ENCODE measurements around the gene HEMGN.
A peak's percentile ranks its signal among the peaks of the same experiment; 100 is the strongest.
"Not testable (repeated sequence)": the region's sequence is repeated elsewhere in the genome, so short reads cannot be mapped to it uniquely, and the experiment has no call there.

Gene HEMGN

DNA sequence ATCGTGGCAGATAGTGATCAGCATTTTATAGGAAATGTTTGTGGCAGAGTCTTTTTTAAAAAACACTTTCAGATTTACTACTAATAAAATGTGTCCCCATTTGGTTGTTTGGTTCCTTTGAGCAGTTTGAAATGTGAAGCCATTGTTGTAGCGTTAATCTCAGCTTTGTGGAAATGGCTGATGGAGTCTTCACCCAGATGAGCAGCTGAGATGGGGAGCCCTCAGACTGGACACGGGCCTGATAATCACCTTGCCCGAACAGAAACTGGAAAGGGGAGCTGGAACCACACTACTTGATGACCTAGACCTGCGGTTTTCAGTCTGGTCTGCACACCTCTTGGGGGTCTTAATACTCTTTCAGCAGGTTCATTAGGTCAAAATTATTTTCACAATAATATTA lies 24.6 kb upstream of the HEMGN start:
- no peak for DNase-seq

DNA sequence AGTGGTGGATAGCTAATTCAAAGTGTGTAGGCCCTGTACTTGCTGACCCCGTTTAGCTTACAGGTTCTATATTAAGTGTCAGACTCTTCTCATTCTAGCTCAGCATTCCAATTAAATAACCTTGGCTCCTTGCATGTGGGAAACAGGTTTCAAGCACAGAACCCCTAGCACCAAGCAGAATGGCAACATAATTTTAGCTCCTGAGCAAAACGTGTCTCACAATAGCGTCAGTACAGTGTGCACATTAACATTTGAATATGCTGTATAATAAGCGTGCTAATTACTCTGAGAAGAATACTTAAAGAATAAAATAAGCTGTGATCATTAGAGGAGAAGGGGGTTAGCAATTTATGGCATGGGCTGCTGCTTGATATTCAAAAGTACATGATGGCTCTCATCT lies 24.2 kb upstream of the HEMGN start:
- DNase-seq = no peak

DNA sequence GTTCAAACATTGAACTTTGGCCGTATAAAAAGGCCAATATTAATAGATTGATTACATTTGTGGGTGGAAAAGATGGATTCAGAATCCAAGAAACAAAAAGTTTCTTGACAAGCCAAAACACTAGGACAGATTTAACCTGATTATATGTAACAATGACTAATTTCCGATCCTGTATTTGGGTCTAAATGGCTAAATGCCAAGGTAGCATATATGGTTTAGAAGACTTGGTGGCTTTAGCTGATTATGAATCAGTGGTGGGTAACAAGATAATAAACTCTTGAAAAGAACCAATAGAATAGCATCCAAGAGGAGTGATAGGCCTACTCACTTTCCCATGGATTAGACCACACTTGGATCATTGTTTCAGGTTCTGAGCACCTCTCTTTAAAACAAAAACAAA lies 23.4 kb upstream of the HEMGN start:
- no peak for DNase-seq

DNA sequence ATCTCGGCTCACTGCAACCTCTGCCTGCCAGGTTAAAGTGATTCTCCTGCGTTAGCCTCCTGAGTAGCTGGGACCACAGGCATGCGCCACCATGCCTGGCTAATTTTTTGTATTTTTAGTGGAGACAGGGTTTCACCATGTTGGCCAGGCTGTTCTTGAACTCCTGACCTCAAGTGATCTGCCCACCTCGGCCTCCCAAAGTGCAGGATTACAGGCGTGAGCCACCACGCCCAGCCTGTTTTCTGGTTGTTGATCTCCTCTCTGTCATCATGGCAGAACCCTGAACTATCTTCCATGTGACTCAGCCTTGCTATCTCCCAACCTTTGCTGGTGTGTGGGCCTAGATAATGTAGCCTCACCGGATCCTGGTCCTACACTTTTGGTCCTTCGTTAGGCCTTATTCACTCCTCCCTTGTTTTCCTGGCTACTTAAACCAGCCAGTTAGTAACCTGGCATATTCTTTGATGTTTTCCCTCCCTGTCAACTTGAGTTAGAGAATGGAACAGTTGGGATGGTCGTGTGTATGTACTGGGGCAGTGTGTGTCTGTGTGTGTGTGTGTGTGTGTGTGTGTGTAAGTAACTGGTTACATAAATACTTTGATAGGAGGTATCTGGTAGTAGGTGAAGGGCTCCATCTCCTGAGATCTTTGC lies 22.8 kb upstream of the HEMGN start:
- DNase-seq = not testable (repeated sequence)

DNA sequence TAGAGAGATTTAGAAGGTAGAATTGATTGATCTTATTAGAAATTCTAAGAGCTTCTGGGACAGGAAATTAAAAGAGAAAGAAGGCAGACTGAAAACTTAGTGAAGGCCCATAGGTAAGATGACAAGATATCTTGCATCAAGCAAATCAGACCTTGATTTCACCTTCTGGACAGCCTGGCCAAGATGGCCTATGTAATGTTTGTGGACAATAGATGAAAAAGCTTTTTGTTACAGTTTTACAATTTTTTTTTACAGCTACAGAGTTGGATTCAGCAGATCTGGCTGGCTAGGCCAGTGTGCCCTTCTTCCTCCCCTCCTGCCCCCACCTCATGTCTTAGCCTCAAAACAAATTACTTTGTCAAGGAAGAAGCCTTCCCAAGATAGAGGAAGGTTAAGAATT lies 21.6 kb upstream of the HEMGN start:
- no peak for DNase-seq

DNA sequence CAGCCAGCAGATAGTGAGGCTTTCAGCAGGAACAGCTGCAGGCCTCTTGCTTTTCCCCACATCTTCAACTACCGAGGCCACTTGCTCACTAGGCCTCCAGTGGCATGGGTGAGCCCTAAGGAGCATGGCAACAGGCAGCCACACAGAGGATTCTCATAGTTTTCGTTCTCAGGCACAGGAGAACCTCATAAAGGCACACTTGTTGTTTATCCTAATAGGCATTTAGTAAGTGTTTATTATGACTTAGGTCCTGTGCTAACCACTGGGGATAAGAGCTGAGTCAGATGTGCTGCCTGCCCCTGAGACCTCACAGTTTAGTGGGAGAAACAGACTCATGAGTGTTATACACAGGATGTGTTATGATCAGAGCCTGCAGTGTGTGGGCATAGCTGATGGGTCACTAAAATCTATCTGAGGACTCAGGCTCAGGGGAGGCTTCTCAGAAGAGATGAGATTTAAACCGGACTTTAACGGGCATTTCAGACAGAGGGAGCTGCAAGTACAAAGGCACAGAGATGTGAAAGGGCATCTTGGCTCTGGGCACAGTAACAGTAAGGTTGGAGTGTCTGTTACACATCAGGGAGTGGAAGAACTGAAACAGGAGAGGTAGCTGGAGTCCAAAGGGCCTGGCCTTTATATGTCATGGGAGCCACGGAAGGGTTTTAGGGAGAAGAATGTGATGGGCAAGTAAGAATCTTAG lies 21.0 kb upstream of the HEMGN start:
- no peak for DNase-seq

DNA sequence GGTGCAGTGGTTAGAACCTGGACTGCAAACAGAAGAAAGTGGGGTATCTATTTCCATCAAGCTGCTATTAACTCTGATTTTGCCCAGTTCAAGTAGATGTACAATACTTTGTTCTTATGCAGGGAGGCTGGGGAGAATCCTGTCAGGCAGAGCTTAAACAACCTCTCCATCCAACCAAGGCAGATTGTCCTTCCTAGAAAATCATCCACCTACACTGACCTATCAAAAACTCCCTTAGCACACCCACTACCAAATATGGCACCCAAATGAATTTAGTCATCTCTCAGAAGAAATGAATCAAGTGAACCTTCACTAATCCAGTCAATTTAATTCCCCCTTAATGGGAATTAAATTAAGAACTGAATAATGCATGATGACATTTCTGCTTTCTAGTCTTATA lies 18.4 kb upstream of the HEMGN start:
- DNase-seq = no peak

DNA sequence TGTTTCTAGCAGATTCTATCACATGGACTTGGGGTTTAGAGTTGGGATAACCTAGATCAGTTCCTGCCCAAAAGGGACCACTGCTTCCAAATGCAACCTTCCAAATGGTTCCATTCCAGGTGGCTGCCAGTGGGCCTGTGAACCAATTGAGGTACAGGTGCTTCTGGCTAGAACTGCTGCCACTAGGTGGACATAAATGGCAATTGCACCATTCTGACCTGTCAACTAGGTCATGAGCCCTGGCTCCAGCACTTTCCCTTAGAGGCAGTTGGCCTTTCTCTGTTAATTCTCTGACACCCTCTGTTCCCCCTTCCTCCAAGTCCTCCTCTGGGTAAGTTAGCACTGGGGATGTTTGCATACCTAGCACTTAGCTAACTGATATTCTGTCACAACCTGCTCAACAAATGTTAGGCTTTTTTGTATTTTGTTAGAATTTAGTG lies 16.6 kb upstream of the HEMGN start:
- DNase-seq = peak; percentile 82

DNA sequence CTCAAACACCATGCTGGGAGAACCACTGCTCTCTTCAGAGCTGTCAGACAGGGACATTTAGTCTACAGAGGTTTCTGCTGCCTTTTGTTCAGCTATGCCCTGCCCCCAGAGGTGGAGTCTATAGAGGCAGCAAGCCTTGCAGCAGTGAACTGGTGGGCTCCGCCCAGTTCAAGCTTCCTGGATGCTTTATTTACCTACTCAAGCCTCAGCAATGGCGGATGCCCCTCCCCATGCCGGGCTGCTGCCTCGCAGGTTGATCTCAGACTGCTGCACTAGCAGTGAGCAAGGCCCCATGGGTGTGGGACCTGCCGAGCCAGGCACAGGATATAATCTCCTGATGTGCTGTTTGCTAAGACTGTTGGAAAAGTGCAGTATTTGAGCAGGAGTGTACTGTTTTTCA lies 12.9 kb upstream of the HEMGN start:
- peak; percentile 27 for DNase-seq

DNA sequence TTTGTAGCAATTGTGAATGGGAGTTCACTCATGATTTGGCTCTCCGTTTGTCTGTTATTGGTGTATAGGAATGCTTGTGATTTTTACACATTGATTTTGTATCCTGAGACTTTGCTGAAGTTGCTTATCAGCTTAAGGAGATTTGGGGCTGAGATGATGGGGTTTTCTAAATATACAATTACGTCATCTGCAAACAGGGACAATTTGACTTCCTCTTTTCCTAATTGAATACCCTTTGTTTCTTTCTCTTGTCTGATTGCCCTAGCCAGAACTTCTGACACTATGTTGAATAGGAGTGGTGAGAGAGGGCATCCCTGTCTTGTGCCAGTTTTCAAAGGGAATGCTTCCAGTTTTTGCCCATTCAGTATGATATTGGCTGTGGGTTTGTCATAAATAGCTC lies 9.1 kb upstream of the HEMGN start:
- not testable (repeated sequence) for DNase-seq

DNA sequence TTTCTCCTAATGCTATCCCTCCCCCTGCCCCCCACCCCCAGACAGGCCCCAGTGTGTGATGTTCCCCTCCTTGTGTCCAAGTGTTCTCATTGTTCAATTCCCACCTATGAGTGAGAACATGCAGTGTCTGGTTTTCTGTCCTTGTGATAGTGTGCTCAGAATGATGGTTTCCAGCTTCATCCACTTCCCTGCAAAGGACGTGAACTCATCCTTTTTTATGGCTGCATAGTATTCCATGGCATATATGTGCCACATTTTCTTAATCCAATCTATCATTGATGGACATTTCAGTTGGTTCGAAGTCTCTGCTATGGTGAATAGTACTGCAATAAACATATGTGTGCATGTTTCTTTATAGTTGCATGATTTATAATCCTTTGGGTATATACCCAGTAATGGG lies 7.5 kb upstream of the HEMGN start:
- not testable (repeated sequence) for DNase-seq

DNA sequence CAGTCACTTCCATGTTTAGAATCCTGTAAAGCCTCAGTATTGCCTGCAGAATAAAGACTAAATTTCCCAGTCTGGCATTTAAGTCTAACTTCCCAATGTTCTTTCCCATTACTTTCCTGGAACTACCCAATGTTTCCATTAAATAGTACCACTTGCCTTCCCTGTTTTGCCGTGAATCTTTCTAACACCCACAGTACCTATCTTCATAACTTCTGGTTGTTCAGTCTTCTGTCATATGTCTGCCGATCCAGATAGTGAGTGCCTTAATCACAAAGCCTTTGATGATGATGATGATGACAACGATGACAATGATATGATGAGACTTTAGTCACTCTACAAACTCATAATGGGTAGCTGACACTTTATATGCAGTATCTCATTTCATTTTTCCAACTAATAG lies 6.6 kb upstream of the HEMGN start:
- DNase-seq = no peak

DNA sequence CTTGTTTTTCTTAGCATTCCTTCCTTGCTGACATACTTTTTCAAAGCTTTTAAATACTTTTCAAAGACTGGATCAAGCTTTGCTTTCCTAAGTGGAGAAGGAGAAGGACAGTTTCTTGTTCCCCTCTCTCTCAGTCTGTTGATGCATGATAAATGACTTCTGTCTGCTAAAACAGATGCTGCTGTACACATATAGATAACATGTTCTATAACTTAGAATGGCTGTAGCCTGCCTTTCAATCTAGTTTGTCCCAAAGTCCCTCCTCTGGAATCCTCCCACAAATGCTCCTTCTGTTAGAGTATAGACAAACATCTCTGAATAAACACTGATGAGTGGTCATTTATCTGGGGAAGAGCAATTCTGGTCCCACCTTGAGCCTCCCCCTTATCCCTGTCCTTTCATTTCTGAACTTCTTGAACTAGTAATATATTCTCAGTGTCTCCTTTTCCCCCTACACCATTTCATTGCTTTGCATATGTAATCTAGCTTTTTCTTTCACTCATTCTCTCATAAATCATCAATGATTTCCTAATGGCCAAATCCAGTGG lies 5.4 kb upstream of the HEMGN start:
- DNase-seq = no peak

DNA sequence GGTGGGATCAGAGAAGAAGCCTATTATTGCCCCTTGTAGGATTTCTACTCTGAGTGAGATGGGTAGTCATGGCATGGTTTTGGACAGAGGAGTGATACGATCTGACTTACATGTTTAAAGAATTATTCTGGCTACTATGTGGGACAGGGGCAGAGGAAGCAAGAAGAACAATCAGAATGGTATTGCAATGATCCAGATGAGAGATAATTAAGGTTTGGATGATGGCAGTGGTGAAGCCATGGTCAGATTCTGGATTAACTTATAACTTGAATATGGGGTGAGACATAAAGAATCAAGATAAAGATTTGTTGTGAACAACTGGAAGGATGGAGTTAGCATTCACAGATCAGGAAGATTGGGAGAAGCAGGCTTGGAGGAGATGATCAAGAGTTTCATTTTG lies 3.4 kb upstream of the HEMGN start:
- no peak for DNase-seq

DNA sequence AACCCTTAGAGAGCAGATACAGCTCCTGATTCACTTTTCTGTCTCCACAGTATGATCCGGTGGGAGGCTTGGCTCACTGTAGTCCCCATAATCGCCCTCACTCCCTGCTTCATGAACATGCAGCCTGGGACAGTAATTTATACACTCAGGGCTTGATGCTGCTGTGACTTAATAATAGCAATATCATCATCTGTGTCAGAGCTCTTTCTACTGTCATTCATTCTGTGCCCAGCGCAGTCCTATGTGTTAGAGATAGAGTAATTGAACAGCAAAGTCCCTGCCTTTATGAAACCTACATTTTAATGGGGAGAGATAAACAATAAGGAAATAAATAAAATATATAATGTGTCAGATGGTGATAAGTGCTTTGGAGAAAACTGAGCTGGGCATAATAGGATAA lies 2.8 kb upstream of the HEMGN start:
- DNase-seq = no peak

DNA sequence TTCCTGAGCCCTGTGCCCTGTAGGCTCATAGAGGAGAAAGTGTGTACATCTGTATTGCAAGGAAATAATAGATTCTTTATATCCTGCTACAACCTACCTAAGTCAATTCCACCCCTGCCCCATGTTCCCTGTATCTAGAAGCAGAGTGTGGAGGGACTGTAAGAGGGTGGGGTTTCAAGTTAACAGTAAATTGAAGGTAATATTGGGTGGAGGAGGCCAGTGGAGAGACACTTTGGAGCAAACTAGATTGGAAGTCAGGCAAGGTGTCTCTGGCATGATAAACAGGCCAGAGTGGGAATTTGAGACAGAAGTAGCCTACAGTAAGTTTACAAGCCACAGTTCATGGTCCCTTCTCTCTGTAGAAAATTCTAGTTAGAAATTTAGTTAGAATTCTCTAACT lies 2.3 kb upstream of the HEMGN start:
- DNase-seq = no peak

DNA sequence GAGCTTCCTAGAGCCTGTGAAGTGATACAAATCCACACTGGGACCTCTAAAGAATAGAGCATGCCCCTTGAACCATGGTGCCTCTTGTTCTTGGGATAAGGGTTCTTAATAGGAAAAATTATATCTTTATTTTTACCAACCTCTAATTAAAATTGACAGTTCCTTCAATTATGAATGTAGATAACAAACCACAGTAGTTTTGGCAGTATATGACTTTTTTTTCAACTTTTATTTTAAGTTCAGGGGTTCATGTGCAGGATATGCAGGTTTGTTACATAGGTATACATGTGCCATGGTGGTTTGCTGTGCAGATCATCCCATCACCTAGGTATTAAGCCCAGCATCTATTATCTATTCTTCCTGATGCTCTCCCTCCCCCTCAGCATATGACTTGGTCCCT lies 974 bp downstream of the HEMGN start:
- DNase-seq = no peak

DNA sequence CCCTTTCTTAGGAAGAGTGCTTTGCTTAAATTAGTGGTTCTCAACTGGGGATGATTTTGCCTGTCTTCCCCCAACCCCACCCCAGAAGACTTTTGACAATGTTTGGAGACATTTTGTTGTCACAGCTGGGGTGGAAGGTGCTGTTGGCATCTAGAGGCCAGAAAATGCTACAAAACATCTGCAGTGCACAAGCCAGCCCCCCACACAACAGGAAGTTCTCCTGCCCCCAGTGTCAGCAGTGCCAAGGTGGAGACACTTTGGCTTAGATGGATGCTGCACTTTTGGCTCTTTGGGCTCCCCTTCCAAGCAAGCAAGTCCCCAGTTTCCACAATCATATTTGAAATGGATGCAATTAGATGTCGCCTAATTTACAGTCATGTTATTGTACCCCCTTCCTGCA lies 2.7 kb downstream of the HEMGN start:
- no peak for DNase-seq

DNA sequence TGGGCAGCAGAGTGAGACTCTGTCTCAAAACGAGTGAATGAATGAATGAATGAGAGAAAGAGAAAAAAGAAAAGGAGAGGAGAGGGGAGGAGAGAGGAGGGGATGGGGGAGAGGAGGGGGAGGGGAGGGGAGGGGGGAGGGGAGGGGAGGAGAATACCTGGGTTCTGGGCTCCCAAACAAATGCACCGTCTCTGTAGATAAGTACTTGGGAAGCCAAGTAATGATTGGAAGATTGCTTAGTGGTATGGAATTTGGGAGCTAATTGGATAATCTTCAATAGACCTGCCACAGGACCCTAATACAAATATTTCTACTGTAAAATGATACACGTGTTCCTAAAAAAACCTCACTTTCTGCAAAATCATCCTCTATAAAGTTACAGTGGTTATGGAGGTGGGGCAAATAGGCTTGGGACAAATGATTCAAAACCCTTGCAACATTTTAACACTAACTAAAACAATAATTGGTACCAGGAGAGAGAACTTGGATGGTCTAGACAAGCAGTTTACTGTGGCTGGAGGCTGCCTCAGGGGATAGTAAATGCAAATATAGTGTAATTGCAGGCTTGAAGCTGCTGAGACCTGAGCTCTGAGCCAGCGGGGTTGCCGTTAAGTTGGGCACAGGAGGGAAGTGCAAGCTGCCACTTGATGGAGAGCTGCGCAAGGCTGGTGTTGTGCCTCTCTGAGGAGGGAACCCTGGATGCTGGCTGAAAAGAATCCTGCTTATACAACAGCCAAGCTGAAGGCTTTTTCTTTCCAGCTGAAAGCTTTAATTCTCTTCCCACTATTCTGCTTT lies 3.5 kb downstream of the HEMGN start:
- no peak for DNase-seq

DNA sequence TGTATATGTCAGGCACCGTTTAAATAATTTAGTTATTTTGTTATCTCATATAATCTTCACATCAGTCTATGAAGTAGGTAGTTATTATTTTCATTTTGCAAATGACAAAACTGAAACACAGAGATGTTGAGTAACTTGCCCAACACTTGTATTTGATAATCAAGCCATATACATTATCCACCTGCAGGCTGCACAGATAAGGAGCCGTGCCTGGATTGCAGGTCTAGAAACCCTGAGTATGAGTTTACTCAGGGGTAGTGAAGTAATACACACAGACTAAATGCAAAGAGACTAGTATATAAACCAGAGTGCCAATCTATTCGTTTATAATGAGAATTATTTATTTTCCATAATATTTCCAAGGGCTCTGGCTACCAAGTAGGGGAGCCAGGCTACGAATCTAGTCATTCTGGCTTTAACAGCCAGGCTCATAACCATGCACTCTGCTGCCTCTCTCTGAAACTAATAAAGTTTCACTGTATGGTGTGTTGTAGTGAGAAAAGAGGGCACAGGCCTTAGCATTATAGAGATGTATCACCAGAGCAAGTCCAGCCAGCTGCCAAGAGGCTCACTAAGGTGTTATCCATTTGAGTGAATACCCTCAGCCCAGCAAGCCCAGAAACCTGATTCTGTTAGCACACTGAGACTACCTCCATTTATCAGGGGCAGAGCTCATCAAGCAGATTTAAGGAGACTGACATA lies 4.5 kb downstream of the HEMGN start:
- DNase-seq = no peak

DNA sequence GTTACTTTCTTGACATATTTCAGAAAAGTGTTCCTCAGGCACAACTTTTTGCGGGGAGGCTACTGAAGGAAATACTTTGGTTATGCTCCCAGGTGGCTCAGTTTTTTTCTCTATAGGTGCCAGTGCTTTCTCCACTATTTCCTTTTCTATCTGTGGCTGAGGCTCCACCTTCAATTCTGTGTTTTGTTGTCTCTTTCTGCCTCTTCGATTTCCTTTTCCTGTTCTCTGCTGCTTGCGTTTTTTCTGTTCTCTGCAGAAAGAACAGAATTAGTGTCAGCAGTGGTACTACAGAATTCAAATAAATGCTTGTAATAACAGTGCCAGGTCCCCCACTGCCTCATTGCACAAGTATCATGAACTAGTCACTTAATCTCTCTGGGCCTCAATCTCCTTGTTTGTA lies 7.0 kb downstream of the HEMGN start:
- no peak for DNase-seq

DNA sequence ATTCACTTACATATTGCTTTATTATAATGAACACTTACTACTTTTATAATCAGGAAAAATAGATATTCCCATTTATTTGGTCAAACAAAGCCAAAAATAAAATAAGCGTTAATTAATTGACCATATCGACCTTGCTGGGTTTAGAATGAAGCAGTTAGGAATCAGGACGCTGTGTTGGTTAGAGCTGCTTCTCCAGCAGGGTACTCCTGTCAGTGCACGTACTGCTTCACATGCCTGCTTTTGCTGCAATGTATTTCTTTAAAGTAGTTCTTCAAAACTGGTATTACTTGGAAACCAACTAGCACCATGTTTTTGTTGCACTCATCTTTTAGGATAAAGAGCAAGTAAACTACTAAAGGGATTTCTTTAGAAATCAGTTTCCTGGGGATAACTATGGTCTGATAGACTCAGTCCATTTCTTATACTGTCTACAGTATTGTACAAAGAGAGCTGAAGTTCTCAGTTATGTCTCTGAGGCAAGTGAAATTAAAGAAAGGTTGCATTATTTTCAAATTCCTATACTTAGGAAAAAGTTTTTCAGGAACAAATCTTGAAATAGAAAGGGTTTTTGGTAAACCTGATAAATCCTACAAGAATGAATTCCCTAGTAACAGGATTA lies 8.9 kb downstream of the HEMGN start:
- DNase-seq = no peak
